SK-N-SH (cell line): Measurements from ENCODE around the gene TNFRSF19. TPM values are rescaled to one million over a fixed set of nuclear protein-coding genes. Genes with fewer than 3 reads are reported as not detected.

ENCODE experiments used
- CTCF ChIA-PET: fragments of 300-600, 350-600 bp; formaldehyde crosslinking; extraction: SDS; loops from one replicate; lab custom pipeline; 2021; lab: Yijun Ruan, JAX
- POLR2A ChIA-PET: fragments of 350-600 bp; sonication (Branson Sonifier 250); formaldehyde crosslinking; extraction: SDS; loops from one replicate; lab custom pipeline; 2020; ENCODE audit warnings: antibody characterized with exemption, inconsistent platforms; lab: Yijun Ruan, JAX
- DNase-seq: peaks from one replicate; pipeline ENCODE4 v3.0.0; 2012
- H2AFZ ChIP-seq: fragments of 200-600 bp; sonication (generic); 2 replicates; pipeline ENCODE4 v1.8.1; 2016; ENCODE audit warnings: antibody characterized with exemption, mild to moderate bottlenecking, low read depth
- H3F3A ChIP-seq: fragments of 200-600 bp; sonication (generic); replicated peaks from 2 replicates; pipeline ENCODE3; 2016; ENCODE audit warnings: antibody characterized with exemption, mild to moderate bottlenecking; ENCODE audit not compliant: insufficient read depth
- H3K27ac ChIP-seq, 2 experiments: fragments of 200-500 bp in 1 of 2; fragments of 200-600 bp in 1 of 2; sonication (Bioruptor generic) in 1 of 2; sonication (generic), shearing (Covaris generic) in 1 of 2; 2 replicates each; pipeline versions ENCODE4 v1.5.1 to v1.6.1; 2014 to 2016; ENCODE audit warnings: low read depth in 2 of 2, inconsistent platforms in 1 of 2, low read length in 1 of 2, mild to moderate bottlenecking in 1 of 2, mixed read lengths in 1 of 2
- H3K27me3 ChIP-seq: fragments of 200-600 bp; sonication (generic), shearing (Covaris generic); 2 replicates; pipeline ENCODE4 v1.6.1; 2016; ENCODE audit warnings: mixed run types; ENCODE audit not compliant: insufficient read depth
- H3K36me3 ChIP-seq, 2 experiments: fragments of 200-500 bp in 1 of 2; fragments of 200-600 bp in 1 of 2; sonication (Bioruptor generic) in 1 of 2; sonication (generic) in 1 of 2; replicated peaks in 1 of 2; 2 replicates each; pipeline versions ENCODE3 to v1.5.1; 2014 to 2016; ENCODE audit warnings: low read length in 1 of 2, mild to moderate bottlenecking in 1 of 2; ENCODE audit not compliant: insufficient read depth in 2 of 2, control insufficient read depth in 1 of 2
- H3K4me1 ChIP-seq, 2 experiments: fragments of 200-500 bp in 1 of 2; fragments of 200-600 bp in 1 of 2; sonication (Bioruptor generic) in 1 of 2; sonication (generic), shearing (Covaris generic) in 1 of 2; 2 replicates each; pipeline versions ENCODE4 v1.5.1 to v1.6.1; 2014 to 2016; ENCODE audit warnings: low read depth in 1 of 2, low read length in 1 of 2, mixed run types in 1 of 2; ENCODE audit not compliant: insufficient read depth in 2 of 2, control insufficient read depth in 1 of 2
- H3K4me2 ChIP-seq: fragments of 200-600 bp; sonication (generic), shearing (Covaris generic); 2 replicates; pipeline ENCODE4 v1.6.1; 2017; ENCODE audit warnings: mixed run types
- H3K4me3 ChIP-seq, 2 experiments: fragments of 200-500 bp in 1 of 2; fragments of 200-600 bp in 1 of 2; sonication (Bioruptor generic) in 1 of 2; sonication (generic), shearing (Covaris generic) in 1 of 2; 2 replicates each; pipeline versions ENCODE4 v1.5.1 to v1.8.1; 2014 to 2016; ENCODE audit warnings: low read depth in 2 of 2, inconsistent platforms in 1 of 2, low read length in 1 of 2, mild to moderate bottlenecking in 1 of 2, mixed read lengths in 1 of 2, moderate library complexity in 1 of 2
- H3K79me2 ChIP-seq: fragments of 200-600 bp; sonication (generic); 2 replicates; pipeline ENCODE4 v1.8.1; 2017; ENCODE audit warnings: mild to moderate bottlenecking; ENCODE audit not compliant: insufficient read depth
- H3K9ac ChIP-seq: fragments of 200-600 bp; sonication (generic); 2 replicates; pipeline ENCODE4 v1.6.1; 2017; ENCODE audit warnings: mixed run types
- H3K9me2 ChIP-seq: fragments of 200-600 bp; sonication (generic); 2 replicates; pipeline ENCODE4 v1.6.1; 2017; ENCODE audit warnings: mixed run types
- H3K9me3 ChIP-seq: fragments of 200-600 bp; sonication (generic); 2 replicates; pipeline ENCODE4 v1.6.1; 2017; ENCODE audit warnings: mixed run types, mild to moderate bottlenecking, moderate library complexity
- H4K20me1 ChIP-seq: fragments of 200-600 bp; sonication (generic); 2 replicates; pipeline ENCODE4 v1.6.1; 2017; ENCODE audit warnings: mild to moderate bottlenecking, mixed run types; ENCODE audit not compliant: insufficient read depth
- ELF1 ChIP-seq: IDR thresholded peaks from 2 replicates; pipeline ENCODE4 v1.4.0; 2012
- EZH2phosphoT487 ChIP-seq: fragments of 200-600 bp; sonication (generic); IDR thresholded peaks from 2 replicates; pipeline ENCODE4 v1.6.1; 2017; ENCODE audit warnings: low read depth, mixed run types, mild to moderate bottlenecking, antibody characterized with exemption, moderate library complexity, borderline replicate concordance
- FOXJ3 ChIP-seq: sonication (generic); formaldehyde crosslinking; IDR thresholded peaks from 2 replicates; pipeline ENCODE4 v1.5.1; 2020; ENCODE audit warnings: mild to moderate bottlenecking, missing genetic modification reagents
- JUND ChIP-seq: IDR thresholded peaks from 2 replicates; pipeline ENCODE4 v1.4.0; 2012
- MEF2A ChIP-seq: IDR thresholded peaks from 2 replicates; pipeline ENCODE4 v1.4.0; 2012; ENCODE audit warnings: low read depth, borderline replicate concordance
- MXI1 ChIP-seq: IDR thresholded peaks from 2 replicates; pipeline ENCODE4 v1.6.1; 2012; ENCODE audit warnings: mild to moderate bottlenecking, low read depth, low read length, improper control_type of control experiment
- NFIC ChIP-seq: IDR thresholded peaks from 2 replicates; pipeline ENCODE4 v1.4.0; 2012; ENCODE audit warnings: borderline replicate concordance
- NRF1 ChIP-seq: IDR thresholded peaks from 2 replicates; pipeline ENCODE4 v1.6.1; 2012; ENCODE audit warnings: low read depth, mild to moderate bottlenecking, low read length
- RCOR1 ChIP-seq: fragments of 150-350 bp; IDR thresholded peaks from 2 replicates; pipeline ENCODE4 v1.6.1; 2017; ENCODE audit warnings: antibody characterized with exemption, low read length
- RFX5 ChIP-seq: IDR thresholded peaks from 2 replicates; pipeline ENCODE4 v1.6.1; 2012; ENCODE audit warnings: mild to moderate bottlenecking, improper control_type of control experiment, low read length
- TCF12 ChIP-seq: IDR thresholded peaks from 2 replicates; pipeline ENCODE4 v1.4.0; 2012
- TEAD4 ChIP-seq: IDR thresholded peaks from 2 replicates; pipeline ENCODE4 v1.4.0; 2012; ENCODE audit warnings: mild to moderate bottlenecking, borderline replicate concordance; ENCODE audit not compliant: insufficient read depth
- WGBS: methylation state at CpG from one replicate; pipeline ENCODE4 v1.1.6; 2017; ENCODE audit warnings: low lambda C conversion rate; 5-methylcytosine and 5-hydroxymethylcytosine counted together
- polyA plus RNA-seq, 3 experiments: library from polyadenylated mRNA; depleted of rRNA; stranded (reverse); fragments of >200 nt; gene quantifications; 2 replicates each; pipeline ENCODE4 v1.2.3, GENCODE V29; 2012
- TF ChIP-seq, protein P1 (sequence below): IDR thresholded peaks from 2 replicates; pipeline ENCODE4 v1.4.0; 2012; ENCODE audit warnings: low read depth
- TF ChIP-seq, protein P2 (sequence below): fragments of 200-600 bp; sonication (generic); IDR thresholded peaks from 2 replicates; pipeline ENCODE4 v1.6.1; 2017; ENCODE audit warnings: antibody characterized with exemption, mild to moderate bottlenecking, moderate library complexity

Gene TNFRSF19
- polyA plus RNA-seq, 1 of the 3 experiments (the other 2 are of a cell fraction): 4.6 TPM

DNA sequence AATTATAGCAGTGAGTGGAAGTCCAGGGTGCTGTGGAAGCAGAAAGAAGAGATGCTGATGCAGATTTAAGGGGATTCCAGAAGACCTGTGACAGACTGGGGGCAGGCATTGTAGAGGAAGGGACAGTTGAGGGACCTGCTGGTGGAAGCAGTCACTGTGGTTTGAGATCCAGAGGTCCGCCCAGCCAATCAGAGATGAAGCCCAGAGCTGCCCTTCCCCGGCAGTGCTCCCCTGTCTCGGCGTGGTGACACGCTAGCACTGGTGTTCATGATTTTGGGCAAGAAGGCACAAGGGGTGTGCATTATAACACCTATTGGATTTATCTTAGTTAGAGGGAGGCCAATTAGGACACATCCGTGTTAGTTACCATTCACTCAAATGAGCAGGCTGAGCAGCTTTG is 16.1 kb downstream of the TNFRSF19 start:
- no peaks in the 10 kb centered on the region; a peak in 2 of 4 replicates for H3K4me1 ChIP-seq
- no peak overlapping the region for H3K27ac ChIP-seq
- no peaks in the 10 kb centered on the region for H3K9me3 ChIP-seq
- peaks cover 8% of the 10 kb centered on the region; the same call in 1 of the 2 replicates for H3K79me2 ChIP-seq
- H2AFZ ChIP-seq: no peak overlapping the region
- 100% methylated on average over 1 of the region's 6 CpGs for WGBS
- POLR2A ChIA-PET: no interaction called here
- no peak for DNase-seq
- CTCF ChIA-PET: no interaction called here
- H3K4me3 ChIP-seq: no peak overlapping the region
- peaks cover 11% of the 10 kb centered on the region for H3F3A ChIP-seq
- H3K36me3 ChIP-seq: peaks cover 0 to 2% of the 10 kb centered on the region in 2 experiments
- no peaks in the 10 kb centered on the region for H3K9me2 ChIP-seq
- H3K9ac ChIP-seq: no peak overlapping the region
- no peaks in the 10 kb centered on the region for H4K20me1 ChIP-seq
- TF ChIP-seq TEAD4 (no peak), NRF1 (no peak), RCOR1 (no peak), EZH2phosphoT487 (no peak), RFX5 (no peak), TCF12 (no peak), ELF1 (no peak), JUND (no peak), FOXJ3 (CRISPR knock-in tag) (no peak), MXI1 (no peak)
- TF ChIP-seq, protein P1, sequence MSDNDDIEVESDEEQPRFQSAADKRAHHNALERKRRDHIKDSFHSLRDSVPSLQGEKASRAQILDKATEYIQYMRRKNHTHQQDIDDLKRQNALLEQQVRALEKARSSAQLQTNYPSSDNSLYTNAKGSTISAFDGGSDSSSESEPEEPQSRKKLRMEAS: no peak
- TF ChIP-seq, protein P2, sequence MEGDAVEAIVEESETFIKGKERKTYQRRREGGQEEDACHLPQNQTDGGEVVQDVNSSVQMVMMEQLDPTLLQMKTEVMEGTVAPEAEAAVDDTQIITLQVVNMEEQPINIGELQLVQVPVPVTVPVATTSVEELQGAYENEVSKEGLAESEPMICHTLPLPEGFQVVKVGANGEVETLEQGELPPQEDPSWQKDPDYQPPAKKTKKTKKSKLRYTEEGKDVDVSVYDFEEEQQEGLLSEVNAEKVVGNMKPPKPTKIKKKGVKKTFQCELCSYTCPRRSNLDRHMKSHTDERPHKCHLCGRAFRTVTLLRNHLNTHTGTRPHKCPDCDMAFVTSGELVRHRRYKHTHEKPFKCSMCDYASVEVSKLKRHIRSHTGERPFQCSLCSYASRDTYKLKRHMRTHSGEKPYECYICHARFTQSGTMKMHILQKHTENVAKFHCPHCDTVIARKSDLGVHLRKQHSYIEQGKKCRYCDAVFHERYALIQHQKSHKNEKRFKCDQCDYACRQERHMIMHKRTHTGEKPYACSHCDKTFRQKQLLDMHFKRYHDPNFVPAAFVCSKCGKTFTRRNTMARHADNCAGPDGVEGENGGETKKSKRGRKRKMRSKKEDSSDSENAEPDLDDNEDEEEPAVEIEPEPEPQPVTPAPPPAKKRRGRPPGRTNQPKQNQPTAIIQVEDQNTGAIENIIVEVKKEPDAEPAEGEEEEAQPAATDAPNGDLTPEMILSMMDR: no peak
- H3K27me3 ChIP-seq: no peaks in the 10 kb centered on the region
- H3K4me2 ChIP-seq: no peak overlapping the region

DNA sequence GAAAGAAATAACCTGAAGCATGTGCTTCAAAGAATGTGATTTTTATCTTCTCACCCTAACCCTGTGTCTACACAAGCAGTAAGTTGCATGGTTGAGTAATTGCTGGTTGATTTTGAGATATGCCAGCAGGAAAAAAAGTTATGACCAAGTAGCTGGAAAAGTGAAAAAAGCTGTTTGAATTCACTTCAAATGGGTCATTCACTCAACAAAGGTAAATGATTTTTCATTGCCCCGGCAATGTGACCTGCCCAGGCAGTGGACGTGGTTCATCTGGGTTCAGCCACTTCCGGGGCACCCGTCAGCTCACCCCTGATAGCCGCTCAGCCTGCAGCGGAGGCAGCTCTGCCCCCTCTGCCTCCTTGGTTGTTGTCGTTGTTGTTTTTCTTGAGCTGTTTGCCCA is 18.5 kb downstream of the TNFRSF19 start:
- no peak for TF ChIP-seq EZH2phosphoT487
- TF ChIP-seq JUND: no peak
- no peak for TF ChIP-seq NFIC
- no peak for TF ChIP-seq MEF2A
- no peaks in the 10 kb centered on the region for H3K9me3 ChIP-seq
- H3F3A ChIP-seq: peaks cover 4% of the 10 kb centered on the region
- H3K4me1 ChIP-seq: no peaks in the 10 kb centered on the region; a peak in 2 of 4 replicates
- H3K9me2 ChIP-seq: no peaks in the 10 kb centered on the region
- peaks cover 3% of the 10 kb centered on the region; the same call in 1 of the 2 replicates for H3K79me2 ChIP-seq
- peaks cover 0 to 6% of the 10 kb centered on the region in 2 experiments for H3K36me3 ChIP-seq
- no peak overlapping the region for H2AFZ ChIP-seq
- H3K4me2 ChIP-seq: no peak overlapping the region
- CTCF ChIA-PET: interaction anchor here (1.2 to 1.6 kb wide), 2 partner anchors 18 to 121 kb away, joined by 3 to 4 read pairs; no protein-coding TSS in a partner anchor
- no peaks in the 10 kb centered on the region for H3K27me3 ChIP-seq
- no peaks in the 10 kb centered on the region for H4K20me1 ChIP-seq
- H3K9ac ChIP-seq: no peak overlapping the region
- POLR2A ChIA-PET: no interaction called here
- H3K27ac ChIP-seq: no peak overlapping the region
- no peak overlapping the region for H3K4me3 ChIP-seq
- 86% methylated on average over 7 of the region's 7 CpGs for WGBS
- no peak for DNase-seq
